Karpas-422 (cell line): ENCODE data around the gene DEDD2. TPM values are rescaled to one million over a fixed set of nuclear protein-coding genes. Genes with fewer than 3 reads are reported as not detected.
A peak's percentile ranks its signal among the peaks of the same experiment; 100 is the strongest.

Experiments used
- DNase-seq: peaks from one replicate; pipeline ENCODE4 v3.0.0-alpha.2; 2015
- H2AFZ ChIP-seq: fragments of 200-600 bp; sonication (generic); 2 replicates; pipeline ENCODE4 v1.6.1; 2014; ENCODE audit warnings: antibody characterized with exemption, low read length, mixed read lengths
- H3K27ac ChIP-seq: fragments of 200-600 bp; sonication (generic); 2 replicates; pipeline ENCODE4 v1.5.1; 2014; ENCODE audit warnings: mild to moderate bottlenecking, low read length, moderate library complexity
- H3K27me3 ChIP-seq: fragments of 200-600 bp; sonication (generic); 2 replicates; pipeline ENCODE4 v1.6.1; 2014; ENCODE audit warnings: low read length, mixed read lengths
- H3K36me3 ChIP-seq: fragments of 200-600 bp; sonication (generic); 2 replicates; pipeline ENCODE4 v1.6.1; 2014; ENCODE audit warnings: low read length, mixed read lengths; ENCODE audit not compliant: insufficient read depth
- H3K4me1 ChIP-seq: fragments of 200-600 bp; sonication (generic); 2 replicates; pipeline ENCODE4 v1.6.1; 2014; ENCODE audit warnings: mild to moderate bottlenecking, low read length, mixed read lengths
- H3K4me2 ChIP-seq: fragments of 200-600 bp; sonication (generic); 2 replicates; pipeline ENCODE4 v1.6.1; 2014; ENCODE audit warnings: low read length, low read depth, mild to moderate bottlenecking; ENCODE audit not compliant: poor library complexity, severe bottlenecking
- H3K4me3 ChIP-seq: fragments of 200-600 bp; sonication (generic); 2 replicates; pipeline ENCODE4 v1.5.1; 2014; ENCODE audit warnings: mild to moderate bottlenecking, antibody characterized with exemption, low read length, mixed read lengths
- H3K79me2 ChIP-seq: fragments of 200-600 bp; sonication (generic); 2 replicates; pipeline ENCODE4 v1.6.1; 2014; ENCODE audit warnings: mild to moderate bottlenecking, low read length, mixed read lengths
- H3K9ac ChIP-seq: fragments of 200-600 bp; sonication (generic); 2 replicates; pipeline ENCODE4 v1.6.0; 2014; ENCODE audit warnings: low read length
- H3K9me2 ChIP-seq: fragments of 200-600 bp; sonication (generic), shearing (Covaris generic); replicated peaks from 2 replicates; pipeline ENCODE4 v1.6.0; 2014; ENCODE audit warnings: mild to moderate bottlenecking, low read length, moderate library complexity; ENCODE audit not compliant: insufficient read depth
- H3K9me3 ChIP-seq: fragments of 300-700, 200-600 bp; sonication (generic); 2 replicates; pipeline ENCODE4 v1.6.1; 2014; ENCODE audit warnings: low read length, mixed read lengths
- H4K20me1 ChIP-seq: fragments of 200-600 bp; sonication (generic); 2 replicates; pipeline ENCODE4 v1.6.1; 2014; ENCODE audit warnings: mild to moderate bottlenecking, antibody characterized with exemption, low read length, low read depth; ENCODE audit not compliant: insufficient read depth
- total RNA-seq: library from RNA; depleted of rRNA; stranded (reverse); fragments of >200 nt; shearing (Covaris generic); gene quantifications from 2 replicates; pipeline ENCODE4 v1.2.3, GENCODE V29; 2014; ENCODE audit warnings: low replicate concordance

Gene DEDD2
- total RNA-seq, 1 experiment from 2014 or later = 16.3 TPM

GRCh38 chr19:42208612-42209011, 8.9 kb downstream of the DEDD2 start:
- Histone ChIP-seq H3K4me2 (no peak overlapping the region), H2AFZ (no peak overlapping the region), H4K20me1 (no peaks in the 10 kb centered on the region; the same call in 1 of the 2 replicates), H3K9ac (no peak overlapping the region), H3K36me3 (peaks cover 9% of the 10 kb centered on the region), H3K27ac (no peak overlapping the region), H3K4me3 (no peak overlapping the region), H3K9me2 (no peaks in the 10 kb centered on the region), H3K9me3 (no peaks in the 10 kb centered on the region), H3K4me1 (peaks cover 21% of the 10 kb centered on the region), H3K79me2 (peaks cover 37% of the 10 kb centered on the region), H3K27me3 (no peaks in the 10 kb centered on the region)
- no peak for DNase-seq

GRCh38 chr19:42207767-42208271, 9.7 kb downstream of the DEDD2 start:
- Histone ChIP-seq H3K9ac (no peak overlapping the region), H2AFZ (no peak overlapping the region), H3K27ac (no peak overlapping the region), H3K9me2 (no peaks in the 10 kb centered on the region), H3K4me3 (no peak overlapping the region), H3K36me3 (peaks cover 9% of the 10 kb centered on the region), H4K20me1 (no peaks in the 10 kb centered on the region; the same call in 1 of the 2 replicates), H3K9me3 (no peaks in the 10 kb centered on the region), H3K4me1 (peaks cover 23% of the 10 kb centered on the region), H3K4me2 (no peak overlapping the region), H3K79me2 (peaks cover 29% of the 10 kb centered on the region), H3K27me3 (no peaks in the 10 kb centered on the region)
- DNase-seq = no peak

GRCh38 chr19:42206871-42207755, 10.4 kb downstream of the DEDD2 start:
- Histone ChIP-seq H3K79me2 (peaks cover 22% of the 10 kb centered on the region), H2AFZ (no peak overlapping the region), H3K9ac (no peak overlapping the region), H3K9me3 (no peaks in the 10 kb centered on the region), H3K4me2 (no peak overlapping the region), H4K20me1 (no peaks in the 10 kb centered on the region; the same call in 1 of the 2 replicates), H3K27ac (no peak overlapping the region), H3K9me2 (no peaks in the 10 kb centered on the region), H3K27me3 (no peaks in the 10 kb centered on the region), H3K36me3 (peaks cover 9% of the 10 kb centered on the region), H3K4me1 (peaks cover 30% of the 10 kb centered on the region), H3K4me3 (no peak overlapping the region)
- no peak for DNase-seq

GRCh38 chr19:42204664-42205063, 12.8 kb downstream of the DEDD2 start:
- H3K4me2 ChIP-seq = no peak overlapping the region
- DNase-seq = no peak
- H2AFZ ChIP-seq = no peak overlapping the region
- peaks cover 8% of the 10 kb centered on the region; the same call in 1 of the 2 replicates for H3K79me2 ChIP-seq
- no peaks in the 10 kb centered on the region for H3K27me3 ChIP-seq
- H3K9ac ChIP-seq = no peak overlapping the region
- no peak overlapping the region for H3K27ac ChIP-seq
- H3K4me1 ChIP-seq = peaks cover 19% of the 10 kb centered on the region
- no peaks in the 10 kb centered on the region; the same call in 1 of the 2 replicates for H4K20me1 ChIP-seq
- no peaks in the 10 kb centered on the region for H3K9me2 ChIP-seq
- no peaks in the 10 kb centered on the region for H3K9me3 ChIP-seq
- H3K36me3 ChIP-seq = peaks cover 12% of the 10 kb centered on the region
- no peak overlapping the region for H3K4me3 ChIP-seq

- DNase-seq = peak; percentile 58
- Histone ChIP-seq H3K27me3 (no peaks in the 10 kb centered on the region), H3K4me3 (no peak overlapping the region), H2AFZ (no peak overlapping the region), H3K4me2 (no peak overlapping the region), H3K27ac (no peak overlapping the region), H3K9me3 (no peaks in the 10 kb centered on the region), H3K36me3 (peaks cover 16% of the 10 kb centered on the region), H4K20me1 (no peaks in the 10 kb centered on the region; the same call in 1 of the 2 replicates), H3K4me1 (peaks cover 18% of the 10 kb centered on the region), H3K79me2 (peaks cover 8% of the 10 kb centered on the region; the same call in 1 of the 2 replicates), H3K9me2 (no peaks in the 10 kb centered on the region), H3K9ac (no peak overlapping the region)
Measured at GRCh38 chr19:42203700-42204099, 13.8 kb downstream of the DEDD2 start.

- H3K9me3 ChIP-seq = no peaks in the 10 kb centered on the region
- peaks cover 4% of the 10 kb centered on the region; the same call in 1 of the 2 replicates for H3K79me2 ChIP-seq
- no peaks in the 10 kb centered on the region; the same call in 1 of the 2 replicates for H4K20me1 ChIP-seq
- no peak for DNase-seq
- no peak overlapping the region for H3K27ac ChIP-seq
- H3K36me3 ChIP-seq = peaks cover 14% of the 10 kb centered on the region
- H3K9ac ChIP-seq = no peak overlapping the region
- H3K4me1 ChIP-seq = peaks cover 18% of the 10 kb centered on the region
- H2AFZ ChIP-seq = no peak overlapping the region
- H3K4me3 ChIP-seq = no peak overlapping the region
- no peaks in the 10 kb centered on the region for H3K9me2 ChIP-seq
- H3K4me2 ChIP-seq = no peak overlapping the region
- H3K27me3 ChIP-seq = no peaks in the 10 kb centered on the region
Measured at GRCh38 chr19:42202290-42202880, 15.1 kb downstream of the DEDD2 start.

GRCh38 chr19:42201489-42202289, 15.8 kb downstream of the DEDD2 start:
- peak; percentile 59 for DNase-seq
- Histone ChIP-seq H2AFZ (no peak overlapping the region), H3K9ac (no peak overlapping the region), H4K20me1 (no peaks in the 10 kb centered on the region; the same call in 1 of the 2 replicates), H3K4me1 (peaks cover 18% of the 10 kb centered on the region), H3K9me3 (no peaks in the 10 kb centered on the region), H3K79me2 (peaks cover 4% of the 10 kb centered on the region; the same call in 1 of the 2 replicates), H3K4me2 (no peak overlapping the region), H3K9me2 (no peaks in the 10 kb centered on the region), H3K36me3 (peaks cover 14% of the 10 kb centered on the region), H3K4me3 (no peak overlapping the region), H3K27ac (no peak overlapping the region), H3K27me3 (no peaks in the 10 kb centered on the region)
